ENCODE measurements around the gene IFRD2.
"Not testable (repeated sequence)": the region's sequence is repeated elsewhere in the genome, so short reads cannot be mapped to it uniquely, and the experiment has no call there.

Gene IFRD2

GRCh38 chr3:50274371-50275104 is 17.7 kb downstream of the IFRD2 start:
- peak; percentile 34 to 75 for DNase-seq (ENCODE audit: low read depth in 2 of 2)
- no peak overlapping the region for H3K4me3 ChIP-seq (replicated peaks in 1 of 2; ENCODE audit: low read depth in 2 of 2, low read length in 2 of 2)
- TF ChIP-seq CTCF (IDR thresholded peaks at IDR 0.05; ENCODE audit: low read depth, low read length), result peak; percentile 70

- TF ChIP-seq CTCF (IDR thresholded peaks at IDR 0.05; ENCODE audit: low read depth, low read length), result no peak
- H3K4me3 ChIP-seq (replicated peaks in 1 of 2; ENCODE audit: low read depth in 2 of 2, low read length in 2 of 2), result no peak overlapping the region
- DNase-seq (ENCODE audit: low read depth in 2 of 2), result no peak
These were observed 18.6 kb downstream of the IFRD2 start for GRCh38 chr3:50273689-50274065.

GRCh38 chr3:50272911-50273688 is 19.1 kb downstream of the IFRD2 start:
- peak; percentile 76 for DNase-seq (ENCODE audit: low read depth in 2 of 2)
- H3K4me3 ChIP-seq (replicated peaks in 1 of 2; ENCODE audit: low read depth in 2 of 2, low read length in 2 of 2), result peak overlapping the region in 1 of 2 donors; percentile 26

GRCh38 chr3:50272538-50272910 is 19.7 kb downstream of the IFRD2 start:
- not testable (repeated sequence) for H3K4me3 ChIP-seq (replicated peaks in 1 of 2; ENCODE audit: low read depth in 2 of 2, low read length in 2 of 2); DNase-seq (ENCODE audit: low read depth in 2 of 2)

More at GRCh38 chr3:50272911-50273688, 19.1 kb downstream of the IFRD2 start:
- peak; percentile 96 for TF ChIP-seq CTCF (IDR thresholded peaks at IDR 0.05; ENCODE audit: low read depth, low read length)

- no peak overlapping the region for H3K4me3 ChIP-seq (replicated peaks in 1 of 2; ENCODE audit: low read depth in 2 of 2, low read length in 2 of 2)
- no peak for TF ChIP-seq CTCF (IDR thresholded peaks at IDR 0.05; ENCODE audit: low read depth, low read length)
- DNase-seq (ENCODE audit: low read depth in 2 of 2), result no peak
These were observed 20.8 kb downstream of the IFRD2 start for GRCh38 chr3:50271314-50271936.

- H3K4me3 ChIP-seq (replicated peaks in 1 of 2; ENCODE audit: low read depth in 2 of 2, low read length in 2 of 2), result no peak overlapping the region
- TF ChIP-seq CTCF (IDR thresholded peaks at IDR 0.05; ENCODE audit: low read depth, low read length), result no peak
These were observed 21.6 kb downstream of the IFRD2 start for GRCh38 chr3:50270422-50271224.

More at GRCh38 chr3:50270422-50271224, 21.6 kb downstream of the IFRD2 start:
- DNase-seq (ENCODE audit: low read depth in 2 of 2), result no peak
